Esophagus muscularis mucosa (tissue), 4 donors: ENCODE measurements around the gene OOSP1. TPM values are rescaled to one million over a fixed set of nuclear protein-coding genes. Genes with fewer than 3 reads are reported as not detected.

ENCODE experiments used
- DNase-seq: peaks from one replicate; pipeline ENCODE4 v3.0.0-alpha.2; 2017; ENCODE audit errors: extremely low spot score
- H3K27ac ChIP-seq, 4 donors: fragments of 200-600 bp; sonication (generic); replicated peaks in 1 of 4; 1 replicate in 3 of 4; 2 replicates in 1 of 4; pipeline ENCODE4 v1.5.1; 2016 to 2019; ENCODE audit warnings: mild to moderate bottlenecking in 1 of 4
- H3K27me3 ChIP-seq, 4 donors: fragments of 200-600 bp; sonication (generic); one replicate each; pipeline versions ENCODE4 v1.5.1 to v1.6.0; 2016 to 2019
- H3K36me3 ChIP-seq, 4 donors: fragments of 200-600 bp; sonication (generic); one replicate each; pipeline ENCODE4 v1.5.1; 2016 to 2019
- H3K4me1 ChIP-seq, 4 donors: fragments of 200-600 bp; sonication (generic); one replicate each; pipeline ENCODE4 v1.5.1; 2016 to 2019
- H3K4me3 ChIP-seq, 4 donors: fragments of 200-600 bp; sonication (generic); 1 replicate in 2 of 4; 2 replicates in 2 of 4; pipeline ENCODE4 v1.5.1; 2016 to 2019; ENCODE audit warnings: mild to moderate bottlenecking in 4 of 4, moderate library complexity in 1 of 4
- H3K9me3 ChIP-seq, 4 donors: fragments of 200-600 bp; sonication (generic); 1 replicate in 3 of 4; 2 replicates in 1 of 4; pipeline ENCODE4 v1.5.1; 2016 to 2019
- EP300 ChIP-seq: sonication (generic); formaldehyde crosslinking; IDR thresholded peaks from one replicate; pipeline ENCODE4 v1.6.1; 2017; ENCODE audit warnings: antibody characterized with exemption
- POLR2A ChIP-seq: fragments of 450-650 bp; IDR thresholded peaks from one replicate; pipeline ENCODE4 v1.6.1; 2017; ENCODE audit warnings: antibody characterized with exemption, moderate library complexity, mild to moderate bottlenecking, low read depth
- POLR2AphosphoS5 ChIP-seq, 2 donors: sonication (generic); formaldehyde crosslinking; IDR thresholded peaks; one replicate each; pipeline ENCODE4 v1.6.1; 2017; ENCODE audit warnings: antibody characterized with exemption in 2 of 2
- WGBS: methylation state at CpG from one replicate; pipeline ENCODE4 v1.1.5; 2018; 5-methylcytosine and 5-hydroxymethylcytosine counted together
- intact Hi-C: fragments of 100-400 bp; cut with DNase I; formaldehyde crosslinking; loops from one replicate; pipeline ENCODE4 v1.15.1; 2023
- total RNA-seq, 4 donors: library from RNA; depleted of rRNA; stranded (reverse); fragments of >200 nt; gene quantifications; one replicate each; pipeline versions ENCODE4 v1.1.0 to v1.2.1, GENCODE V29; 2016
- TF ChIP-seq, protein P1 (sequence below), 3 experiments: fragments of 200-600 bp in 2 of 3; fragments of 450-650 bp in 1 of 3; sonication (generic) in 2 of 3; IDR thresholded peaks; one replicate each; pipeline ENCODE4 v1.5.1; 2017 to 2019; ENCODE audit warnings: antibody characterized with exemption in 3 of 3, mild to moderate bottlenecking in 2 of 3, moderate library complexity in 1 of 3

The OOSP1 gene
- total RNA-seq, 4 donors from 2014 or later = not detected

DNA sequence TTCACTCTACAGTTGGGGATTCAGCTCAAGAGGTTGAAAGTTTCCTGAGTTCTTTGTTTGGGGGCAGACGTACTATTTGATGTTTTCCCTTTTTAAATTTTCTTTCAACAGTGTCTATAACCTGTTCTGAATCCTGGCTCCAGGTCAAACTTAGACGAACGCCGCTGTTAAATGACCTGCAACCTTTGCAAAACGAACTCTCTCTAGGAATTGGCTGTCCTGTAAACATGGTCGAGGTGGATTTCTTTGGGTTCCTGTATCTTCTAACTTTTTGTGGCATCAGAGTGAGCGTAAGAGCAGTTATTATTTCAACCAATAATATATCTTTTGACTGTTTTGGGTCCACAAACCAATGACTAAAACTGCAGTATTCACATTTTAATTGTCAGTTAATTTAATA is 27.2 kb downstream of the OOSP1 start:
- Histone ChIP-seq H3K9me3 (no peaks in the 10 kb centered on the region), H3K36me3 (no peaks in the 10 kb centered on the region), H3K4me1 (no peaks in the 10 kb centered on the region), H3K27me3 (no peaks in the 10 kb centered on the region), H3K27ac (no peak overlapping the region), H3K4me3 (no peak overlapping the region)
- no peak for TF ChIP-seq EP300
- TF ChIP-seq POLR2AphosphoS5 (IDR thresholded peaks at IDR 0.05) = no peak
- intact Hi-C loops = no loop called here
- WGBS = 74% methylated on average over 7 of the region's 7 CpGs
- DNase-seq = no peak

DNA sequence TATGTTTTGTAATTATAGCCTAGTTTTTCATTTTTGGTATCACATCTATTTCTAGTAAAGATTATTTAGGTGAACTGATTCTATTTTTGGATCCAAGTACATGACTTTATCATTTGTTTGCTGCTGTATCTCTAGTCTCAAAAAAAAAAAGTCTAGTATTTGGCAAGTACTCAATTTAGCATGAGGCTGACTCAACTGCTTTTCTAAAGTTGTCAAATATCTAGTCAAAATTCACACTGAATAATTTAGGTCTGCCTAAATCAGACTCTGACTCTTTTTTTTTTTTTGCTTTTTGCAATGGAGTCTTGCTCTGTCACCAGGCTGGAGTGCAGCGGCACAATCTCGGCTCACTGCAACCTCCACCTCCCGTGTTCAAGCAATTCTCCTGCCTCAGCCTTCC is 28.0 kb downstream of the OOSP1 start:
- TF ChIP-seq POLR2AphosphoS5 (IDR thresholded peaks at IDR 0.05) (no peak), POLR2A (no peak), EP300 (no peak)
- TF ChIP-seq, protein P1, sequence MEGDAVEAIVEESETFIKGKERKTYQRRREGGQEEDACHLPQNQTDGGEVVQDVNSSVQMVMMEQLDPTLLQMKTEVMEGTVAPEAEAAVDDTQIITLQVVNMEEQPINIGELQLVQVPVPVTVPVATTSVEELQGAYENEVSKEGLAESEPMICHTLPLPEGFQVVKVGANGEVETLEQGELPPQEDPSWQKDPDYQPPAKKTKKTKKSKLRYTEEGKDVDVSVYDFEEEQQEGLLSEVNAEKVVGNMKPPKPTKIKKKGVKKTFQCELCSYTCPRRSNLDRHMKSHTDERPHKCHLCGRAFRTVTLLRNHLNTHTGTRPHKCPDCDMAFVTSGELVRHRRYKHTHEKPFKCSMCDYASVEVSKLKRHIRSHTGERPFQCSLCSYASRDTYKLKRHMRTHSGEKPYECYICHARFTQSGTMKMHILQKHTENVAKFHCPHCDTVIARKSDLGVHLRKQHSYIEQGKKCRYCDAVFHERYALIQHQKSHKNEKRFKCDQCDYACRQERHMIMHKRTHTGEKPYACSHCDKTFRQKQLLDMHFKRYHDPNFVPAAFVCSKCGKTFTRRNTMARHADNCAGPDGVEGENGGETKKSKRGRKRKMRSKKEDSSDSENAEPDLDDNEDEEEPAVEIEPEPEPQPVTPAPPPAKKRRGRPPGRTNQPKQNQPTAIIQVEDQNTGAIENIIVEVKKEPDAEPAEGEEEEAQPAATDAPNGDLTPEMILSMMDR (IDR thresholded peaks at IDR 0.05) = no peak
- no peak overlapping the region for H3K4me3 ChIP-seq
- no peaks in the 10 kb centered on the region for H3K36me3 ChIP-seq
- H3K27ac ChIP-seq = no peak overlapping the region
- no peaks in the 10 kb centered on the region for H3K9me3 ChIP-seq
- H3K4me1 ChIP-seq = no peaks in the 10 kb centered on the region
- 94% methylated on average over 3 of the region's 3 CpGs for WGBS
- intact Hi-C loops = no loop called here
- DNase-seq = no peak
- H3K27me3 ChIP-seq = no peaks in the 10 kb centered on the region

DNA sequence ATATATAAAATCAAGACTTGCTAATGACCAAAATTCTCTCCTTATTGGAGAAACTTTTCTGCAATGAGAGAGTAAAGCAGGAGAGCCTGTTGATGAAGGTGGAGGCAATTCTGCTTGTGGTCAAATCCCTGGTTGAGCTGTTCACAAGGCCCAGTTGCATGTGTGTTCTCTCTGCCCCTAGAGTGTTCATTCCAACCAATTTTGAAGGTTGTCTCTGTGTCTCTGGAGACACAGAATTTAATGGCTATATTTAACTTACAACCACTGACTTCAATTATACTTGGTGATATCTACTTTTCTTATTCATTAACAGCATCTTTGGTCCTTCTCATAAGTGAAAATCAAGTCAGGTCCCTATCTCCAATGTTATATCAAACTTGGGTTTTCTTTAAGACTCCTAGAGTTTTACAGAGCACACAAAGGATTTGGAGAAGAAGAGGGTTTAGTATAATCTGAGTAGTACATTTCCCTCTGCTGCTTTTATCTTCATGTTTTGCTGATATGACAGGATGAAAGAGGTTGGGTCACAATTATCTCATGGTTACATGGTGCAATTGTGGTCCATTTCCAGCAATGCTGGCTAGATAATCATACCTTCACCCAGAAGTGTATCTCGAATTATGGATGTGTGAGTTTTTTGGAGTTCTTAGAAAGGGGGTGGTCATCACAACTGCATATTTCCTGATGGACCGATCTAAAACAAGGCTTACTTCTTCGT is 29.6 kb downstream of the OOSP1 start:
- TF ChIP-seq EP300 = no peak
- no peak for TF ChIP-seq POLR2AphosphoS5 (IDR thresholded peaks at IDR 0.05)
- TF ChIP-seq, protein P1 (IDR thresholded peaks at IDR 0.05) = no peak
- no peak for TF ChIP-seq POLR2A
- no peak overlapping the region for H3K27ac ChIP-seq
- H3K4me3 ChIP-seq = no peak overlapping the region
- no peaks in the 10 kb centered on the region for H3K4me1 ChIP-seq
- no peaks in the 10 kb centered on the region for H3K36me3 ChIP-seq
- no peaks in the 10 kb centered on the region for H3K27me3 ChIP-seq
- no peak for DNase-seq
- intact Hi-C loops = no loop called here
- WGBS = 86% methylated on average over 3 of the region's 3 CpGs
- H3K9me3 ChIP-seq = no peaks in the 10 kb centered on the region

DNA sequence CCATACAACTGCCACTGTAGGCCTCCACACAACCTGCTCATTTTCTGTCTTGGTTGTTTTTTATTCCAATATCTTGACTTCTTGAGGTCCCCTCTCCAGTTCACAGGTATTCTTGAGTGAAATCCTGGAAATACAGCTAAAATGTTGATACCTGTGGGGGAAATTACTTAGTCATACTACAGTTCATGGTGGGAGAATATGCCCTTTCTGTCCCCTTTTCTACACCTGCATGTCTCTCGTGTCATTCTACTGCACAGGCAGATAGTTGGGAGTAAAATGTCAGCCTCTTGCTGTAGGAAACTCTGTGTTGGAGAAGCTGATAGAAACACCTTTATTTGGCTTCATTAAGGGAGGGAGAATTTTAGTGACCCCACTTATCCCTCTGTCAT is 30.2 kb downstream of the OOSP1 start:
- 67% methylated on average over 1 of the region's 1 CpG for WGBS
- no peak for TF ChIP-seq POLR2A
- intact Hi-C loops = no loop called here
- no peaks in the 10 kb centered on the region for H3K4me1 ChIP-seq
- no peak overlapping the region for H3K27ac ChIP-seq
- H3K27me3 ChIP-seq = no peaks in the 10 kb centered on the region
- H3K4me3 ChIP-seq = no peak overlapping the region
- H3K9me3 ChIP-seq = no peaks in the 10 kb centered on the region
- no peak for DNase-seq
- no peaks in the 10 kb centered on the region for H3K36me3 ChIP-seq

DNA sequence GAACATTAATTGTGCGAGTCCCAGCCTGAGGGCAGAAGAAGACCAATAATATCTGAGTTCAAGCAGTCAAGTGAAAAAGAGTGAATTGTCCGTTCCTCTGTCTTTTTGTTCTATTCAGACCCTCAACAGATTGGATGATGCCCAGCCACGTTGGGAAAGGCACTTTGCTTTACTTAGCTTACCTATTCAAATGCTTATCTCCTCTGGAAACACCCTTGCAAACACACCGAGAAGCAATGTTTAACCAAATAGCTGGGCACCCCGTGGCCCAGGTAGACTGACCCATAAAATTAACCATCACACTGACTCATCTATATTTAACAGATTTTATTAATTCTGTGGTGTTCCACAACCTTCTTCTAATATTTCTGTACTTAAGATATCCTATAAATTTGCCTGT is 34.9 kb downstream of the OOSP1 start:
- Histone ChIP-seq H3K36me3 (no peaks in the 10 kb centered on the region), H3K4me1 (no peaks in the 10 kb centered on the region), H3K9me3 (no peaks in the 10 kb centered on the region), H3K27me3 (no peaks in the 10 kb centered on the region), H3K27ac (no peak overlapping the region), H3K4me3 (no peak overlapping the region)
- 74% methylated on average over 5 of the region's 5 CpGs for WGBS
- no peak for TF ChIP-seq EP300
- no peak for TF ChIP-seq POLR2AphosphoS5 (IDR thresholded peaks at IDR 0.05)
- TF ChIP-seq POLR2A = no peak
- TF ChIP-seq, protein P1 (IDR thresholded peaks at IDR 0.05) = no peak
- DNase-seq = no peak
- intact Hi-C loops = no loop called here
